Brain microvascular endothelial cell (primary cell): Measurements from ENCODE around the gene STAT5B.

Experiments
- DNase-seq: peaks from one replicate; pipeline ENCODE4 v3.0.0-alpha.2; 2020
- H3K27ac ChIP-seq: fragments of 250-450 bp; sonication (Bioruptor Pico); 2 replicates; pipeline ENCODE4 v1.5.1; 2020; ENCODE audit warnings: mild to moderate bottlenecking, moderate library complexity
- H3K27me3 ChIP-seq: fragments of 250-450 bp; sonication (Bioruptor Pico); replicated peaks from 2 replicates; pipeline ENCODE4 v1.5.1; 2020; ENCODE audit warnings: mild to moderate bottlenecking
- H3K36me3 ChIP-seq: fragments of 250-450 bp; sonication (Bioruptor Pico); replicated peaks from 2 replicates; pipeline ENCODE4 v1.5.1; 2020; ENCODE audit warnings: mild to moderate bottlenecking
- H3K4me3 ChIP-seq: 2 replicates; pipeline ENCODE4 v1.5.1; 2011; ENCODE audit warnings: low read depth, mild to moderate bottlenecking, control low read depth, low read length, moderate library complexity
- CTCF ChIP-seq: IDR thresholded peaks from 2 replicates; pipeline ENCODE4 v1.5.1; 2011; ENCODE audit warnings: low read depth, mild to moderate bottlenecking, moderate library complexity, low read length, control low read depth, inconsistent platforms; ENCODE audit errors: missing control alignments
- in situ Hi-C: cut with HindIII; loops from 2 replicates; pipeline ENCODE4 v1.10.0; 2017; ENCODE audit warnings: low sequenced_read_pairs, low pct_ligation_motif_present

Gene STAT5B

GRCh38 chr17:42184713-42185620 lies 91.2 kb downstream of the STAT5B start, which contains the start of gene HCRT:
Gene HCRT (minus strand): TSS chr17:42185452. CDS start chr17:42185365, 87 bp downstream.
- TF ChIP-seq CTCF, result no peak
- no peaks in the 10 kb centered on the region for H3K36me3 ChIP-seq
- no peak for DNase-seq
- no peak within 1 kb of the TSS for H3K27ac ChIP-seq
- in situ Hi-C loops, result no loop called here
- H3K27me3 ChIP-seq, result peaks cover 15% of the 10 kb centered on the region
- H3K4me3 ChIP-seq, result peak within 1 kb of the TSS; percentile 38

DNA sequence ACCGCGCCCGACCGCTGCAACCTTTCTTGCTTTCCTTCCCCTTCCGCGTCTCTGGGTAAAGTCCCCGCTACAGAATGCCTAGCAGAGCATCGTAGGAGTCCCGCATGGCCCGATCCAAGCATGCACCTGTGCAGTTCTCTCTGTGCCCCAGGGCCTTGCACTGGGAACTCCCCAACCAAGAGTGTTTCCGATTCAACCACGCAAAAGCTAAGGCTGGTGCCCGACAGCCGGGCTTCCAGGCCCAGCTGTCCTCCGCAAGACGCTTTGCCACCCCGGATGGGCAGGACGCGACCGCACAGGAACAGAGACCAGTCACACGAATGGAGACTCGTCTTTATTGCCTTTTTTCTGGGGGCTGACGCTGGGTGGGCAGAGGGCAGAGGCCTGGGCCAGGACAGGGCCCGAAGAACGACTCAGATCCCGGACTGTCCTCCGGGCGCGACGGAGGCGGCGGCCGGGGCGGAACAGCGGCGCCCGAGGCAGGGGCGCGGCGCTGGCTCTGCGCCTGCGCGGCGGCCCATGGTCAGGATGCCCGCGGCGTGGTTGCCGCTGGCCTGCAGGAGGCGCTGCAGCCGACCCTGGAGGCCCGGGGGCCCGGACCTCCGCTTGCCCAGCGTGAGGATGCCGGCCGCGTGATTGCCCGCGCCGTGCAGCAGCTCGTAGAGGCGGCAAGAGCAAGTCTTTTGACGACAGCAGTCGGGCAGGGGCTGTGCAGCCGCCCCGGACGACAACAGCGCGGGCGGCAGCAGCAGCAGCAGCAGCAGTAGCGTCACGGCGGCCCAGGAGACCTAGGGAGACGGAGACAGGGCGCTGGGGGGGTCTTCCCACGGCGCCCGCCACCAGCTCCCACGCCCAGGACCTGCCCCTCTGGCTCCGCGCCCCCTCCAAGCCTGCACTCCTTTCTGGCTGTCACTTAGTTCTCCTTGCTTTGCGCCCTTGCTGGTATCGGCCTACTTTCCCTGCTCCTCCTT lies 92.2 kb downstream of the STAT5B start:
- Histone ChIP-seq H3K27me3 (peaks cover 20% of the 10 kb centered on the region), H3K27ac (no peak overlapping the region), H3K4me3 (peak overlapping the region; percentile 63), H3K36me3 (no peaks in the 10 kb centered on the region)
- TF ChIP-seq CTCF, result peak; percentile 61
- in situ Hi-C loops, result no loop called here
- peak; percentile 23 for DNase-seq

GRCh38 chr17:42182927-42183734 lies 93.1 kb downstream of the STAT5B start:
- Histone ChIP-seq H3K36me3 (no peaks in the 10 kb centered on the region), H3K27me3 (peaks cover 22% of the 10 kb centered on the region), H3K4me3 (no peak overlapping the region), H3K27ac (no peak overlapping the region)
- peak; percentile 9 for DNase-seq
- no peak for TF ChIP-seq CTCF
- in situ Hi-C loops, result no loop called here

- Histone ChIP-seq H3K27ac (no peak overlapping the region), H3K4me3 (no peak overlapping the region), H3K36me3 (no peaks in the 10 kb centered on the region), H3K27me3 (peaks cover 22% of the 10 kb centered on the region)
- no peak for DNase-seq
- TF ChIP-seq CTCF, result no peak
- in situ Hi-C loops, result no loop called here
Measured at GRCh38 chr17:42181851-42182207, 94.4 kb downstream of the STAT5B start.

DNA sequence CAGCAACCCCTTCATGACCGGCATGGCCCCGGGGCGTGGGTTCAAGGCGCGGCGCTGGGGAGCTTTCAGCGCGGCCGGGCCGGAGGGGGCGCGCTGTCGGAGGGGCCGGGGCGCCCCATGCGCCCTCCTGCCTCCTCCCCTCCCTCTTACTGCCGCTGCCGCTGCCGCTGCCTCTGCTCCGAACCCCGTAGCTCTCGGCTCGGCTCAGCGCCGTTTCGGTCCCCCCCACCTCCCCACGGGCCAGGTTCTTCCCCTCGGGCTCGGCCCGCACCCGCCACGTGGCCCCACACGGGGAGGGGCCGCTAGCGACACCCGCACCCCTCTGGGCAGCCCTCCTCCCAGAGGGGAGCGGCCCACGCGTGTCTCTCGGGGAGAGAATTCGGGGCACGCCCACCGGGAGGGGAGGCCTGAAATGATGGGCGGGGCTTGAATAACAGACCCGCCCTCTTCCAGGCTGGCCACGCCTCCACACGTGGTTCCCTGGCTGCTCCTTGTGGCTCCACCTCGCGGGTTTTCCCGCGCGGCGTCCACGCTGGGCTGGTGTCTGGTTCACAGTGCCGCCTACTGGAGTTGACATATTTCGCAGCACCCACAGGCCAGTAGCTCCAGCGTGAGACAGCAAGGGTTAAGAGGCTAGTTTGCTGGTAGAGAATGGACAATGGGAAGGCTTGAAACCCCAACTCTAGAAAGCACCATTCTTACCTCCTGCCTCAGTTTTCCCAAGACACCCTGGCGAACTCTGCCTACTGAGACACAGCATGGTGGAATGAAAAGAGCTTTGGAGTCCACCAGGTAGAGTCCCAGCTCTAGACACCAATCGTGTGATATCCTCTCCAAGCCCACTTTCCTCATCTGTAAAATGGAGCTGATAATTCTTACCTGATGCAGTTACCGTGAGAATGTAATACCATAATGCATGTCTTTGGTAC lies 95.0 kb downstream of the STAT5B start, which contains the start of gene KCNH4:
TSS of gene KCNH4 (minus strand) at position 221 of the 929 bp plus-strand sequence. CDS start at position 24, 197 bp downstream.
- Histone ChIP-seq H3K27ac (no peak within 1 kb of the TSS), H3K27me3 (peaks cover 22% of the 10 kb centered on the region), H3K4me3 (peak within 1 kb of the TSS; percentile 5), H3K36me3 (no peaks in the 10 kb centered on the region)
- DNase-seq, result peak; percentile 76
- in situ Hi-C loops, result no loop called here
- peak; percentile 66 for TF ChIP-seq CTCF
